Parathyroid adenoma (tissue), 2 donors: ENCODE results near the gene UGT1A8.
"Not testable (repeated sequence)": the region's sequence is repeated elsewhere in the genome, so short reads cannot be mapped to it uniquely, and the experiment has no call there.

ENCODE experiments used
- H2AFZ ChIP-seq: fragments of 300-600 bp; sonication (generic); one replicate; pipeline ENCODE4 v1.7.0; 2017; ENCODE audit warnings: antibody characterized with exemption, mild to moderate bottlenecking
- H3K27ac ChIP-seq: fragments of 300-600 bp; sonication (generic); one replicate; pipeline ENCODE4 v1.7.0; 2017
- H3K27me3 ChIP-seq: fragments of 300-600 bp; sonication (generic); one replicate; pipeline ENCODE4 v1.7.0; 2017; ENCODE audit warnings: low read length; ENCODE audit not compliant: control insufficient read depth, insufficient read depth
- H3K36me3 ChIP-seq: fragments of 300-600 bp; sonication (generic); one replicate; pipeline ENCODE4 v1.7.0; 2017; ENCODE audit warnings: low read length; ENCODE audit not compliant: control insufficient read depth, insufficient read depth
- H3K4me1 ChIP-seq: fragments of 300-600 bp; sonication (generic); one replicate; pipeline ENCODE4 v1.7.0; 2017; ENCODE audit warnings: control low read depth
- H3K4me2 ChIP-seq: fragments of 300-600 bp; sonication (generic); one replicate; pipeline ENCODE4 v1.7.0; 2017; ENCODE audit warnings: low read length
- H3K4me3 ChIP-seq: fragments of 300-600 bp; sonication (generic); one replicate; pipeline ENCODE4 v1.7.0; 2017; ENCODE audit warnings: low read depth, low read length
- H3K79me2 ChIP-seq: fragments of 300-600 bp; sonication (generic); one replicate; pipeline ENCODE4 v1.7.0; 2017; ENCODE audit warnings: control low read depth
- H3K9ac ChIP-seq: fragments of 300-600 bp; sonication (generic); one replicate; pipeline ENCODE4 v1.7.0; 2017; ENCODE audit warnings: mild to moderate bottlenecking
- H3K9me3 ChIP-seq: fragments of 300-600 bp; sonication (generic); one replicate; pipeline ENCODE4 v1.7.0; 2017; ENCODE audit warnings: low read length; ENCODE audit not compliant: control insufficient read depth
- CTCF ChIP-seq: fragments of 300-600 bp; sonication (generic); IDR thresholded peaks from one replicate; pipeline ENCODE4 v1.7.0; 2017; ENCODE audit warnings: antibody characterized with exemption, mild to moderate bottlenecking
- donor health status: primary hyperparathyroidism.

The UGT1A8 gene

GRCh38 chr2:233617476-233617875, at the start of gene UGT1A8:
Gene UGT1A8 (plus strand): TSS chr2:233617633. CDS start chr2:233617708, 75 bp downstream.
- H3K36me3 ChIP-seq, H3K79me2 ChIP-seq, H3K9ac ChIP-seq, H3K9me3 ChIP-seq, H3K27ac ChIP-seq, H3K4me2 ChIP-seq, H3K27me3 ChIP-seq, H3K4me1 ChIP-seq, H2AFZ ChIP-seq, H3K4me3 ChIP-seq: not testable (repeated sequence)

GRCh38 chr2:233571001-233571400, 46.4 kb upstream of the UGT1A8 start:
- H3K4me1 ChIP-seq, result no peaks in the 10 kb centered on the region
- H3K9ac ChIP-seq, result no peak overlapping the region
- H3K79me2 ChIP-seq, result no peaks in the 10 kb centered on the region
- no peak overlapping the region for H3K4me2 ChIP-seq
- H2AFZ ChIP-seq, result no peak overlapping the region
- no peaks in the 10 kb centered on the region for H3K27me3 ChIP-seq
- TF ChIP-seq CTCF, result no peak
- H3K4me3 ChIP-seq, result no peak overlapping the region
- H3K36me3 ChIP-seq, result no peaks in the 10 kb centered on the region
- no peaks in the 10 kb centered on the region for H3K9me3 ChIP-seq
- no peak overlapping the region for H3K27ac ChIP-seq

GRCh38 chr2:233571462-233571861, 46.0 kb upstream of the UGT1A8 start:
- H3K4me1 ChIP-seq, result no peaks in the 10 kb centered on the region
- H3K4me2 ChIP-seq, result no peak overlapping the region
- no peak for TF ChIP-seq CTCF

GRCh38 chr2:233572468-233572867, 45.0 kb upstream of the UGT1A8 start:
- no peaks in the 10 kb centered on the region for H3K36me3 ChIP-seq
- no peak overlapping the region for H3K27ac ChIP-seq
- no peaks in the 10 kb centered on the region for H3K27me3 ChIP-seq
- H3K4me1 ChIP-seq, result no peaks in the 10 kb centered on the region
- H3K4me3 ChIP-seq, result no peak overlapping the region
- no peak overlapping the region for H3K4me2 ChIP-seq
- no peak overlapping the region for H2AFZ ChIP-seq
- TF ChIP-seq CTCF, result no peak
- no peaks in the 10 kb centered on the region for H3K9me3 ChIP-seq
- no peak overlapping the region for H3K9ac ChIP-seq
- no peaks in the 10 kb centered on the region for H3K79me2 ChIP-seq

More at GRCh38 chr2:233571462-233571861, 46.0 kb upstream of the UGT1A8 start:
- no peaks in the 10 kb centered on the region for H3K79me2 ChIP-seq
- H3K27me3 ChIP-seq, result no peaks in the 10 kb centered on the region
- H2AFZ ChIP-seq, result no peak overlapping the region
- H3K9ac ChIP-seq, result no peak overlapping the region
- no peaks in the 10 kb centered on the region for H3K36me3 ChIP-seq
- no peak overlapping the region for H3K27ac ChIP-seq
- no peaks in the 10 kb centered on the region for H3K9me3 ChIP-seq
- H3K4me3 ChIP-seq, result no peak overlapping the region

- H3K36me3 ChIP-seq, H3K27me3 ChIP-seq, H3K79me2 ChIP-seq, H3K27ac ChIP-seq, H3K4me3 ChIP-seq, H3K4me2 ChIP-seq, H3K9me3 ChIP-seq, H3K9ac ChIP-seq, H3K4me1 ChIP-seq, H2AFZ ChIP-seq: not testable (repeated sequence)
Measured at GRCh38 chr2:233577341-233577740, 40.1 kb upstream of the UGT1A8 start.

- H3K36me3 ChIP-seq, H2AFZ ChIP-seq, H3K4me3 ChIP-seq, H3K9ac ChIP-seq, H3K9me3 ChIP-seq, H3K27me3 ChIP-seq, H3K4me1 ChIP-seq, H3K79me2 ChIP-seq, H3K27ac ChIP-seq, H3K4me2 ChIP-seq: not testable (repeated sequence)
Measured at GRCh38 chr2:233583217-233583965, 34.0 kb upstream of the UGT1A8 start.
